Measurements from ENCODE around the gene MIGA1. TPM values are rescaled to one million over a fixed set of nuclear protein-coding genes. Genes with fewer than 3 reads are reported as not detected.
"Not testable (repeated sequence)": the region's sequence is repeated elsewhere in the genome, so short reads cannot be mapped to it uniquely, and the experiment has no call there.

Gene MIGA1
- polyA plus RNA-seq, 5 donors, result 11.3 to 23.0 (median 17.0) TPM

DNA sequence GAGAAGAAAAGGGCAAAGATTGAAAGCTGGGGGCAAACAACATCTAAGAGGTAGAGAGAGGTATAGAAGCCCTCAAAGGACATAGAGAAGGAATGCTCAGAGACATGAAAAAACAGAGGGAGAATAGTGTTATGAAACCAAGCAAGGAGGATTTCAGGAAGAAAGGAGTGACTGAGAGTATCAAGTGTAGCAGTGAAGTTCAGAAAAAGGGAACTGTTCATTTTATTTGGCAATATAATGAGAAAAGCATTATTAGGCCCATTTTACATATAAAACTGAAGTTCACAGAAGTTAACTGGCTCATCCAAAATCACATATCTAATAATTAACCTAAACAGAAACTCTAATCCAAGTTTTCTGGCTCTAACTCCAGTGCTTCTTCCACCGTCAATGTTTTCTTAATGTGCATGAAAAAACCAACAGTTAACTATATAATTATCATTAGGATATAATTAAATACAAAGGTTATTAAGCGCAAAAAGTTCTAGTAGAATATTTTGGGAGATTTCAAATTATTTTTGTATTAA, 126.6 kb downstream of the MIGA1 start:
- no peak for DNase-seq

DNA sequence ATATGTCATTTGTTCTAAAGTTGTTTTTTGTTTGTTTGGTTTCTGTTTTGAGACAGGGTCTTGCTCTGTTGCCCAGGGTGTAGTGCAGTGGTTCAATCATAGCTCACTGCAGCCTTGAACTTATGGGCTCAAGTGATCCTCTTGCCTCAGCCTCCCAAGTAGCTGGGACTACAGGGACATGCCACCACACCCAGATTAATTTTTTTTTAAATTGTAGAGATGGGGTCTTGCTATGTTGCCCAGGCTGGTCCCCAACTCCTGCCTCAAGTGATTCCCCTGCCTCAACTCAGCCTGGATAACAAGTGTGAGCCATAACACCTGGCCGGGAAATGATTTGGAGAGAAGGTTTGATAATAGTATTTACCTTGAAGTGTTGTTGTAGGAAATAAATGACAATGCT, 127.2 kb downstream of the MIGA1 start:
- DNase-seq, result no peak

DNA sequence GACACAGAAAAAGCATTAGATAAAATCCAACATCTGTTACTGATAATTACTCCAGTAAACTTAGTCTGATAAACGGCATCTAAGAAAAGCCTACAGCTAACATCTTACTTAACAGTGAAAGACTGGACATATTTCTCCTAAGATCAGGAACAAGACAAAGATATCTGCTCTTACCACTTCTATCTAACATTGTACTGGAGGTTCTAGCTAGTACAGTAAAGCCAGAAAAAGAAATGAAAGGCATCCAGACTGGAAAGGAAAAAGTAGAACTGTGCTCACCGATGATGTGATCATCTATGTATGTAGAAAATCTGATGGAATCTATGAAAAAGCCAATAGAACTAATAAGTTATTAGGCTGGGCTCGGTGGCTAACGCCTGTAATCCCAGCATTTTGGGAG, 130.7 kb downstream of the MIGA1 start:
- no peak for DNase-seq

GRCh38 chr1:77918918-77919317, 139.5 kb downstream of the MIGA1 start:
- DNase-seq, result not testable (repeated sequence)

DNA sequence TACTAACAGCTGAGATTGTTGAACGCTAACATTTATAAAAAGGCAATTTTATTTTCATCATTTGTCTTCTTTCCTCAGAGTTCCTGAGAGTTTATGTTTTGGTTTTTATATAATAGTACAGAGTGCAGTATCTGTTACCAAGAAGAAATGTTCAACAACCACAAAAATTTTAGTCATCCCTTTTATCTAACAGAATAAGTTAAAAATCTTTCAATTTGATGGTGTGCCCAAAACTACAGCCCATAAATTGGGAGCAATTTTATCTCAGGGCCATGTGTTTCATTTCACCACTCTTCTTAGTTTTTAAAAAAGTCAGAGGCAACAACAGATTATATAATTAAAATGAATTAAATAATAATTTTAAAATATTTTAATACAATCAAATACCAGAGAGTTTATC, 146.1 kb downstream of the MIGA1 start:
- DNase-seq, result no peak

- no peak for DNase-seq
Measured at GRCh38 chr1:77925956-77926355, 146.5 kb downstream of the MIGA1 start.

GRCh38 chr1:77926561-77927357, 147.3 kb downstream of the MIGA1 start:
- DNase-seq, result no peak

DNA sequence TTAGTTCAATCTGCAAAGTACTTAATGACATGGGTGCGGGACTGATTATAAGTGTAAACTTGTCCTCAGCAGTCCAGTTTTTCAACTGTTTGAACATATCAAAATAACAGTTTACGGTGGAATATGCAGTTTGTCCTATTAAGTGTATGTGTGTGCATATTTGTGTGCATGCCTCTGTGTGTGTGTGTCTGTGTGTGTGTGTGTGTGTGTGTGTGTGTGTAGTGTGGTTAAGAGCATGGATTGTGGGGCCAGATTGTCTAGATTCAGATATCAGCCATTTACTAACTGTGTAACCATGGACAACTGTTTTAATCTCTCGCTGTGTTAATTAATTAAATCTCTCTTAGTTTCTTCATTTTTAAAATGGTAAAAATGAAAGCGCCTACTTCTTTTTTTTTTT, 148.0 kb downstream of the MIGA1 start:
- DNase-seq, result no peak

Other genes starting within 250 kb of the MIGA1 start
- gene ZZZ3, start 97.0 kb upstream of the MIGA1 start, polyA plus RNA-seq (ENCODE audit: insufficient read depth in 1 of 5, insufficient read length in 5 of 5, low replicate concordance in 1 of 5), result 10 to 100 TPM; 42.9 to 68.3 (median 62.1) TPM
- gene USP33, start 19.8 kb upstream of the MIGA1 start, polyA plus RNA-seq (ENCODE audit: insufficient read depth in 1 of 5, insufficient read length in 5 of 5, low replicate concordance in 1 of 5), result 100 to 1,000 TPM in 4 of 5 donors, 10 to 100 TPM in 1; 84.9 to 136 (median 113) TPM
- gene NEXN, start 109.0 kb downstream of the MIGA1 start, polyA plus RNA-seq (ENCODE audit: insufficient read depth in 1 of 5, insufficient read length in 5 of 5, low replicate concordance in 1 of 5), result 10 to 100 TPM; 27.9 to 43.2 (median 38.0) TPM
- gene FUBP1, start 199.4 kb downstream of the MIGA1 start, polyA plus RNA-seq (ENCODE audit: insufficient read depth in 1 of 5, insufficient read length in 5 of 5, low replicate concordance in 1 of 5), result 100 to 1,000 TPM; 270 to 478 (median 380) TPM
- gene DNAJB4, start 225.3 kb downstream of the MIGA1 start, polyA plus RNA-seq (ENCODE audit: insufficient read depth in 1 of 5, insufficient read length in 5 of 5, low replicate concordance in 1 of 5), result 10 to 100 TPM; 31.1 to 49.6 (median 40.9) TPM